SHP77 treated with DMSO at 0.1 percent for 48 hours (cell line): ENCODE data around the gene AGPAT2.

Experiments used
- DNase-seq: peaks from one replicate; lab custom pipeline; 2025; lab: John Stamatoyannopoulos, UW

The AGPAT2 gene

GRCh38 chr9:136686794-136687711, at the start of gene AGPAT2:
Gene AGPAT2 (minus strand): TSS chr9:136687457. CDS start chr9:136687357, 100 bp downstream.
- no peak for DNase-seq

- DNase-seq, result no peak
These were observed 48.7 kb upstream of the AGPAT2 start for GRCh38 chr9:136735812-136736480.

GRCh38 chr9:136734837-136735496, 47.7 kb upstream of the AGPAT2 start:
- DNase-seq, result no peak

- no peak for DNase-seq
These were observed 46.4 kb upstream of the AGPAT2 start for GRCh38 chr9:136733611-136734010.

- no peak for DNase-seq
These were observed 45.4 kb upstream of the AGPAT2 start for GRCh38 chr9:136732444-136733178.

GRCh38 chr9:136729926-136730325, 42.7 kb upstream of the AGPAT2 start:
- DNase-seq, result no peak

GRCh38 chr9:136729144-136729543, 41.9 kb upstream of the AGPAT2 start:
- no peak for DNase-seq

- no peak for DNase-seq
These were observed 41.4 kb upstream of the AGPAT2 start for GRCh38 chr9:136728548-136729123.

GRCh38 chr9:136728080-136728547, 40.9 kb upstream of the AGPAT2 start:
- DNase-seq, result peak; percentile 45

GRCh38 chr9:136726631-136727191, 39.5 kb upstream of the AGPAT2 start:
- DNase-seq, result no peak

GRCh38 chr9:136726118-136726517, 38.9 kb upstream of the AGPAT2 start:
- DNase-seq, result no peak

GRCh38 chr9:136725612-136726011, 38.4 kb upstream of the AGPAT2 start:
- no peak for DNase-seq

- DNase-seq, result no peak
These were observed 37.5 kb upstream of the AGPAT2 start for GRCh38 chr9:136724772-136725171.

- no peak for DNase-seq
These were observed 36.7 kb upstream of the AGPAT2 start for GRCh38 chr9:136723989-136724388.

- DNase-seq, result no peak
These were observed 36.2 kb upstream of the AGPAT2 start for GRCh38 chr9:136723362-136723976.

- no peak for DNase-seq
These were observed 35.7 kb upstream of the AGPAT2 start for GRCh38 chr9:136722969-136723356.

- DNase-seq, result no peak
These were observed 35.1 kb upstream of the AGPAT2 start for GRCh38 chr9:136722093-136722968.

GRCh38 chr9:136721339-136722092, 34.3 kb upstream of the AGPAT2 start:
- DNase-seq, result no peak

GRCh38 chr9:136720898-136721338, 33.7 kb upstream of the AGPAT2 start:
- no peak for DNase-seq
